ENCODE results near the gene SLC2A5. TPM values are rescaled to one million over a fixed set of nuclear protein-coding genes. Genes with fewer than 3 reads are reported as not detected.

The SLC2A5 gene
- total RNA-seq, 1 donor from 2014 or later, result not detected

DNA sequence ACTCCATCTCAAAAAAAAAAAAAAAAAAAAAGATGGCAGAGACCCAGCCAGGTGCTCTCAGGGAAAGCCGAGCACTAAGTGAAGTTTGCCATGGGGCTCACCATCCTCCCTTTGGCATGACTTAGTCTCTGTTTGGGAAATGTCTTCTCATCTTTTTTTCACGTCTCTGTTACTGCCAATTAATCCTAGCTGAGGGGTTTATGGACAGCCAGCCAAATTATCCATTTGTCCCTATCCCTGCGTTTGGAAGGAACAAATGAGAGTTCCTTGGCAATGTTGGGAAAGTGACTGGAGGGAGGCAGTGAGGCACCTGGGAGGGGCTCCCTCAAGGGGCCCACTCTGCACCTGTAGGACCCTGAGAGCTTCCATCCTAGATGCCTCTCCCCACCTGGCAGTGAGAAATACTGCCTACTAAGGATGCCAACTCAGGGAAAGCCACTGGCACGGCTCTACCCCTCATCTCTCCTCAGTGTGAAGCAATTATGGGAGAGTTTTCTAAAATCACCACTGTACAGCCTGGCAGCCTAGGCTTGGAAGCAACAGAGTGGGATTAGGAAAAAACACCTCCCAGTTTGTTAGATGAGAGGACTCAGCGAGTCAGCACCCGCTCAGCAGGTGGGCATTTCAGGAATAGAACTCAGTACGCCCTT, 23.4 kb downstream of the SLC2A5 start:
- Mint-ChIP-seq H3K27ac (ENCODE audit: unreplicated experiment) (no peak overlapping the region), H3K4me1 (ENCODE audit: unreplicated experiment) (no peaks in the 10 kb centered on the region), H3K27me3 (ENCODE audit: unreplicated experiment) (peaks cover 20% of the 10 kb centered on the region), H3K9me3 (ENCODE audit: unreplicated experiment) (no peaks in the 10 kb centered on the region), H3K4me3 (ENCODE audit: unreplicated experiment) (no peak overlapping the region), H3K36me3 (ENCODE audit: unreplicated experiment) (no peaks in the 10 kb centered on the region)
- no peak for DNase-seq (ENCODE audit: extremely low spot score, unreplicated experiment)
- TF ChIP-seq, protein P1, sequence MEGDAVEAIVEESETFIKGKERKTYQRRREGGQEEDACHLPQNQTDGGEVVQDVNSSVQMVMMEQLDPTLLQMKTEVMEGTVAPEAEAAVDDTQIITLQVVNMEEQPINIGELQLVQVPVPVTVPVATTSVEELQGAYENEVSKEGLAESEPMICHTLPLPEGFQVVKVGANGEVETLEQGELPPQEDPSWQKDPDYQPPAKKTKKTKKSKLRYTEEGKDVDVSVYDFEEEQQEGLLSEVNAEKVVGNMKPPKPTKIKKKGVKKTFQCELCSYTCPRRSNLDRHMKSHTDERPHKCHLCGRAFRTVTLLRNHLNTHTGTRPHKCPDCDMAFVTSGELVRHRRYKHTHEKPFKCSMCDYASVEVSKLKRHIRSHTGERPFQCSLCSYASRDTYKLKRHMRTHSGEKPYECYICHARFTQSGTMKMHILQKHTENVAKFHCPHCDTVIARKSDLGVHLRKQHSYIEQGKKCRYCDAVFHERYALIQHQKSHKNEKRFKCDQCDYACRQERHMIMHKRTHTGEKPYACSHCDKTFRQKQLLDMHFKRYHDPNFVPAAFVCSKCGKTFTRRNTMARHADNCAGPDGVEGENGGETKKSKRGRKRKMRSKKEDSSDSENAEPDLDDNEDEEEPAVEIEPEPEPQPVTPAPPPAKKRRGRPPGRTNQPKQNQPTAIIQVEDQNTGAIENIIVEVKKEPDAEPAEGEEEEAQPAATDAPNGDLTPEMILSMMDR (IDR thresholded peaks at IDR 0.05), result no peak

DNA sequence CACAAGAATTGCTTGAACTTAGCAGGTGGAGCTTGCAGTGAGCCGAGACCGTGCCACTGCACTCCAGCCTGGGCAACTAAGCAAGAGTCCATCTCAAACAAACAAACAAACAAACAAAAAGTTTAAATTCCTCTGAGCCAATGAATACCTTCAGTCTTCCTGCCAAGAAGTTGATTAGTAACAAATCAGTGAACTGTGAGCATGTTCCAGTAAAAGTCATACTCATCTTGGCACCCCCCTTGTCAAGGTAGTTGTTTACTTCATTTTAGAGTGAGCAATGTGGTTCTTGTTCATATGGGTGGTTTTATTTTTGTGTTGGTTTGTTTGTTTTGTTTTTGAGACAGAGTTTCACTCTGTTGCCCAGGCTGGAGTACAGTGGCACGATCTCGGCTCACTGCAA, 25.2 kb downstream of the SLC2A5 start:
- H3K4me3 Mint-ChIP-seq (ENCODE audit: unreplicated experiment), result no peak overlapping the region
- no peaks in the 10 kb centered on the region for H3K4me1 Mint-ChIP-seq (ENCODE audit: unreplicated experiment)
- H3K9me3 Mint-ChIP-seq (ENCODE audit: unreplicated experiment), result no peaks in the 10 kb centered on the region
- TF ChIP-seq, protein P1 (IDR thresholded peaks at IDR 0.05), result no peak
- H3K27ac Mint-ChIP-seq (ENCODE audit: unreplicated experiment), result no peak overlapping the region
- H3K36me3 Mint-ChIP-seq (ENCODE audit: unreplicated experiment), result no peaks in the 10 kb centered on the region
- H3K27me3 Mint-ChIP-seq (ENCODE audit: unreplicated experiment), result peaks cover 9% of the 10 kb centered on the region
- DNase-seq (ENCODE audit: extremely low spot score, unreplicated experiment), result no peak

DNA sequence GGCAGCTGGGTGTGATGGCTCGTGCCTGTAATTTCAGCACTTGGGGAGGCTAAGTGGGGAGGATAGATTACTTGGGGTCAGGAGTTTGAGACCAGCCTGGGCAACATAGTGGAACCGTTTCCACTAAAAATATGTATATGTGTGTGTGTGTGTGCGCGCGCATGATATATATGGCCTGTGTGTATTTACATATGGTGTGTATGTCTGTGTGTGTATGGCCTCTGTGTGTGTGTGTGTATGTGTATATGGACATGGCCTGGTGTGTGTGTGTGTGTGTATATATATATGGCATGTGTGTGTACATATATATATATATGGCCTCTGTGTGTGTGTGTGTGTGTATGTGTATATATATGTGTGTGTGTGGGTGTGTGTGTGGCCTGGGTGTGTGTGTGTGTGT, 27.2 kb downstream of the SLC2A5 start:
- Mint-ChIP-seq H3K9me3 (ENCODE audit: unreplicated experiment) (no peaks in the 10 kb centered on the region), H3K27ac (ENCODE audit: unreplicated experiment) (no peak overlapping the region), H3K27me3 (ENCODE audit: unreplicated experiment) (peaks cover 6% of the 10 kb centered on the region), H3K4me1 (ENCODE audit: unreplicated experiment) (no peaks in the 10 kb centered on the region), H3K36me3 (ENCODE audit: unreplicated experiment) (no peaks in the 10 kb centered on the region), H3K4me3 (ENCODE audit: unreplicated experiment) (no peak overlapping the region)
- TF ChIP-seq, protein P1 (IDR thresholded peaks at IDR 0.05), result no peak
- no peak for DNase-seq (ENCODE audit: extremely low spot score, unreplicated experiment)

DNA sequence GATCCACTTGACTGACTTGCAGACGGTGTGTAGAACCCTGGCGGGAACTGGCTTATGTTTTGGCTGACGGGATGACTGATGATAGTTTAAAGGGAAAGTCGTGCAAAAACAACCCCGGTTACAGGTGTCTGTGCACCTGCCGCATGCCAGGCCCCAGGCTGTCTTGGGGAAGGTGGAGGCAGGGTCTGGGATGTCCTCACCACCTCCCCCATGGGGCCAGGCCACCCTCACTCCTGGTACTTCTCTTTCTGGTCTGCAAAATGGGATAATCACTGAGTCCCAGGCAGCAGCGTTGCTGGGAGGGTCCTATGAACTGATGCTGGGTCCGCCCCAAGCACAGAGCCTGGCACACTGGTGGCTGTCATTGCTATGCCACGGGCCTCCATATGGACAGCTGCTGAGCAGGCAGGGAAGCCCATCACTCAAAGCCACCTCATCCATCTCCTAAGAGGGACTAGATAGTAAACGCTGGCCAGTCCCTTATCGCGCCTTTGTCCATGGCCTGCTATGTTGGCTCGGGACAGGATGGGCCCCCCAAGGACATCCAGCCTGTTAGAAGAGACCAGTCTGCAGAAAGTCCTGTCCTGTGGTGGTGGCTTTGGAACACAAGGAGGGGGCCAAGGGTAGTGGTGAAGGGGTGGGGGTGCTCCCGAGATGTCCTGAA, 28.2 kb downstream of the SLC2A5 start:
- H3K27me3 Mint-ChIP-seq (ENCODE audit: unreplicated experiment), result peaks cover 10% of the 10 kb centered on the region
- TF ChIP-seq, protein P1 (IDR thresholded peaks at IDR 0.05), result no peak
- no peaks in the 10 kb centered on the region for H3K4me1 Mint-ChIP-seq (ENCODE audit: unreplicated experiment)
- H3K36me3 Mint-ChIP-seq (ENCODE audit: unreplicated experiment), result no peaks in the 10 kb centered on the region
- no peak for DNase-seq (ENCODE audit: extremely low spot score, unreplicated experiment)
- no peak overlapping the region for H3K27ac Mint-ChIP-seq (ENCODE audit: unreplicated experiment)
- H3K9me3 Mint-ChIP-seq (ENCODE audit: unreplicated experiment), result no peaks in the 10 kb centered on the region
- H3K4me3 Mint-ChIP-seq (ENCODE audit: unreplicated experiment), result no peak overlapping the region

- H3K36me3 Mint-ChIP-seq (ENCODE audit: unreplicated experiment), result peaks cover under 1% of the 10 kb centered on the region
- peaks cover under 1% of the 10 kb centered on the region for H3K9me3 Mint-ChIP-seq (ENCODE audit: unreplicated experiment)
- TF ChIP-seq, protein P1 (IDR thresholded peaks at IDR 0.05), result no peak
- no peak overlapping the region for H3K4me3 Mint-ChIP-seq (ENCODE audit: unreplicated experiment)
- H3K4me1 Mint-ChIP-seq (ENCODE audit: unreplicated experiment), result no peaks in the 10 kb centered on the region
- peaks cover 7% of the 10 kb centered on the region for H3K27me3 Mint-ChIP-seq (ENCODE audit: unreplicated experiment)
- no peak for DNase-seq (ENCODE audit: extremely low spot score, unreplicated experiment)
- H3K27ac Mint-ChIP-seq (ENCODE audit: unreplicated experiment), result no peak overlapping the region
Measured at GRCh38 chr1:9040659-9041030, 28.8 kb downstream of the SLC2A5 start.
